ENCODE results near the gene TSC2.
"Not testable (repeated sequence)": the region's sequence is repeated elsewhere in the genome, so short reads cannot be mapped to it uniquely, and the experiment has no call there.

The TSC2 gene

DNA sequence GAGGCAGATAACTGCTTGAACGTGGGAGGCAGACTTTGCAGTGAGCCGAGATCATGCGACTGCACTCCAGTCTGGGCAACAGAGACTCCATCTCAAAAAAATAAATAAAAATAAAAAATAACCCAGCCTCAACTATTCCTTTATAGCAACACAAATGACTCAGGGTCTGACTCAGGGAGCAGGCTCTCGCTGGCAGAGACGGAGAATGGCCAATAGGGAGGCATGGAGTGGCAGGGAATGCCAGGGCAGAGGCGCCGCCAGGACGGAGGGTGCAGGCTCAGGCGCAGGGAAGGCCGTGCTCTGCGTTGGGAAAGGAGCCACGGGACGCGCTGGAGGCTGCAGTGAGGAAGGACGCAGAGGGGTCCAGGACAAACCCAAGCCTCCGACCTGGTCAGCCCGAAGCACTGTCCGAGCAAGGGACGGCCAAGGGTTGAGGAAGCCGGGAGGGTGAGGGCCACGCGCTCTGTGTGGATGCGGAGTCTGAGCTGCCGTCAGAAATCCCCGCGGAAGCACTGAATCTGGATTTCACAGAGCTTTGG is 47.6 kb downstream of the TSC2 start:
- H3K36me3 ChIP-seq, result peaks cover 54 to 90% (median 85%) of the 10 kb centered on the region in 11 experiments

DNA sequence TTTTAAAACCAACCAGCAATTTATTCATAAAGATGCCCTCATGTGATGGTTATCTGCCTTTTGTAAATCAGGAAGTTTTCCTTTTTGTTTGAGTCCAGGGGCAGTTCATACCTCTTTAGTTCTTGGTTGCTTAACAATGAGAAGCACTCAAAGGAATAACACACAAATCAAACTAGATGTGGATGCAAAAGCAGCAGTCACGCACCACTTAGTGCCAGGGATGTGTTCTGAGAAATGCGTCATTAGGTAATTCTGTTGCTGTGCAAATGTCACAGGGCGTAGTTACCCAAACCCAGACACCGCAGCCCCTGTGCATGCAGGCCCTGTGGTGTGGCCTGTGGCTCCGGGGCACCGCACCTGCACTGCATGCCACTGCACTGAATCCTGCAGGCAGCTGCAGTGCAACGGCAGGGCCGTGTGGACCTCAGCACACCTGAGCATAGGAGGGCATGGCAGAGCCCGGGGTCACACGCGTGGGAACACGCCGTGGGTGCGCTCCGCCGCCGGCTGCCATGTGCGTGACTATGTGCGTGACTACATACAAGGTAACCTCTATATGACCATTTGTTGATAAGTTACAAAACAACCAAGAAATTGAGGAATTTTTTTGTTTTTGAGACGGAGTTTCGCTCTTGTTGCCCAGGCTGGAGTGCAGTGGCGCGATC is 48.3 kb downstream of the TSC2 start:
- Histone ChIP-seq H3K4me3 (no peak overlapping the region), H3K4me2 (no peak overlapping the region), H3K27me3 (no peaks in the 10 kb centered on the region; a peak in 1 of 22 replicates), H4K20me1 (peaks cover 0 to 63% (median 12%) of the 10 kb centered on the region in 11 experiments; a peak in 9 of 22 replicates), H3K27ac (no peak overlapping the region), H3K9me3 (replicated peaks in 1 of 11) (no peaks in the 10 kb centered on the region), H3K36me3 (peaks cover 52 to 91% (median 85%) of the 10 kb centered on the region in 11 experiments), H3K4me1 (no peaks in the 10 kb centered on the region), H3K9ac (no peak overlapping the region)
- TF ChIP-seq Cebpa-rat (IDR thresholded peaks at IDR 0.05), result no peak

More for the DNA sequence above, 47.6 kb downstream of the TSC2 start:
- H3K9me3 ChIP-seq (replicated peaks in 1 of 11), result no peaks in the 10 kb centered on the region
- no peaks in the 10 kb centered on the region for H3K4me1 ChIP-seq
- TF ChIP-seq Cebpa-rat (IDR thresholded peaks at IDR 0.05), result no peak
- no peak overlapping the region for H3K4me3 ChIP-seq
- H3K9ac ChIP-seq, result no peak overlapping the region
- H3K4me2 ChIP-seq, result no peak overlapping the region
- H4K20me1 ChIP-seq, result peaks cover 0 to 68% (median 15%) of the 10 kb centered on the region in 11 experiments; a peak in 11 of 22 replicates
- no peak overlapping the region for H3K27ac ChIP-seq
- no peaks in the 10 kb centered on the region; a peak in 1 of 22 replicates for H3K27me3 ChIP-seq

DNA sequence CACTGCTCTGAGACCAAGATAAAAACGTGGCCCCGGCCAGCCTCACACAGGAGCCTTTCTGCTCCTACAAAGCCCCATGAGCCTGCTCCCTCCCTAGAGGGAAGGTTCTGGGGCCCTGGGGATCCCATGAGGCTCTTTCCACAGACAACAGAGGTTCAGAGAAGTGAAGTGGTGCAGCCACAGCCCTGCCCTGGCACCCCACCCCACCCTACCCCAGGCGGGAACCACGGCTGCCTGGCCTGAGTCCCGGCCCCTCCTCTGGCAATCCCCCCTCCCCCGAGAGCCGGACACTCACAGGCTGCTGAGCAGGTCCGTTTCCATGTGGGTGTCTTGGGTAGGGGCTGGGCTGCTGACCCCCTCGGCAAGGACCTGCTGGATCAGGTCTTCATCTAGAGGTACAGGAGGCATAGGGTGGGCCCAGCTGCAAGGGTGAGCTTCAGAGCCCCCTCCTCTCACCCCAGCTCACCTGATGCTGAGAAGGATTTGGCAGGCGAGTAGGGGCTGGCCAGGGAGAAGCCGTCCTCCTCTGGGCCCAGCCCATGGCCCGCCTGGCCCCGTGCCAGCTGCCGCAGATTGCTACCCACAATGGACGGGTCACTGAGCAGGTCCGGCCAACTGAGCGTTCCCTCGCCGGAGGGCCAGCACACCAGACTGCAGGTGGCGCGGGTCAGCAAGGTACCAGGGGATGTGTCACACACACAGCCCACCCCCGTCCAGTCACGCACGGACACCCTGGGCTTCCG is 49.2 kb downstream of the TSC2 start:
- Histone ChIP-seq H3K4me2 (no peak overlapping the region), H3K36me3 (peaks cover 44 to 90% (median 83%) of the 10 kb centered on the region in 11 experiments), H3K27me3 (no peaks in the 10 kb centered on the region; a peak in 1 of 22 replicates), H3K4me1 (no peaks in the 10 kb centered on the region), H3K9ac (no peak overlapping the region; a peak in 1 of 22 replicates), H3K9me3 (replicated peaks in 1 of 11) (no peaks in the 10 kb centered on the region), H4K20me1 (peaks cover 0 to 55% (median 8%) of the 10 kb centered on the region in 11 experiments; a peak in 9 of 22 replicates), H3K4me3 (no peak overlapping the region), H3K27ac (no peak overlapping the region; a peak in 1 of 22 replicates)
- TF ChIP-seq Cebpa-rat (IDR thresholded peaks at IDR 0.05), result no peak

DNA sequence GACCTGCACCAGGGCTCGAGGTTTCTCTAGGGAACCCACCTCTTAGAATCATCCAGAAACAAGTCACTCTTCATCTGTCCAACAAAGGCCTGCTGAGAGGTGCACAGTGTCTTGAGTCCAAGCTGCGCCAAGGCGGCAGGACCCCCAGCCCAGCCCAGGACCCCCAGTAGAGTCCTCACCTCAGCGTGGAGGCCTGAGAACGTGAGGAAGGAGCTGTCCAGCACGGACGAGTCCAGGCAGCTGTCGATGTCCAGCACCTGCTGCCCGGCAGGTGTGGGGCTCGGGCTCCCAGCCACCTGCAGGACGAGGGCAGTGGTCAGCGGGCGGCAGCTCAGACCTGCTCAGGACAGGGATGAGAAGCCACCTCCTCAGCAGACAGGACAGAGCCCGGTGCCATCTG is 49.9 kb downstream of the TSC2 start:
- not testable (repeated sequence) for H3K4me3 ChIP-seq; H3K9me3 ChIP-seq (replicated peaks in 1 of 11); H3K27me3 ChIP-seq; H3K27ac ChIP-seq; H3K4me2 ChIP-seq; H3K4me1 ChIP-seq; H3K9ac ChIP-seq
- H3K36me3 ChIP-seq, result peaks cover 41 to 88% (median 80%) of the 10 kb centered on the region in 11 experiments
- H4K20me1 ChIP-seq, result peaks cover 0 to 54% (median 6%) of the 10 kb centered on the region in 11 experiments; a peak in 9 of 22 replicates

DNA sequence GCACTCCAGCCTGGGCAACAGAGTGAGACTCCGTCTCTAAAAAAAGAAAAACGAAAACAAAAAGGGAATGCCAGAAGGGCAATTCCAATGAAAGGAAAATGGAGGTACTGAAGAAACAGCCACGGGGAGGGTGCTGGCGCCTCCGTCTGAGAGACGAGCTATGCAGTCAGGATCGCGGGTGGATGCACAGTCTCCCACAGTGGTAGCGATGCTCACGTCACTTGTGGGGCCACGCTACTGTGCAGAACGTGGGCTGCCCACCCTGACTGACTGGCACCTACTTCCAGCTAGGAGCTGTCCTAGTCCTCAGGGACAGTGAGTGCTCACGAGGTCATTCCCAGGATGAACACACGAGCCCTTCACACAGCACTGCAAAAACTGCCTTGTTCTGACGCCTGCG is 53.8 kb downstream of the TSC2 start:
- H3K4me1 ChIP-seq; H3K9me3 ChIP-seq (replicated peaks in 1 of 11); H3K9ac ChIP-seq; H3K27me3 ChIP-seq; H3K27ac ChIP-seq; H3K4me2 ChIP-seq; H3K4me3 ChIP-seq: not testable (repeated sequence)
- H4K20me1 ChIP-seq, result peaks cover 0 to 18% (median 0%) of the 10 kb centered on the region in 11 experiments; a peak in 4 of 22 replicates
- H3K36me3 ChIP-seq, result peaks cover 9 to 71% (median 53%) of the 10 kb centered on the region in 11 experiments; a peak in 21 of 22 replicates

DNA sequence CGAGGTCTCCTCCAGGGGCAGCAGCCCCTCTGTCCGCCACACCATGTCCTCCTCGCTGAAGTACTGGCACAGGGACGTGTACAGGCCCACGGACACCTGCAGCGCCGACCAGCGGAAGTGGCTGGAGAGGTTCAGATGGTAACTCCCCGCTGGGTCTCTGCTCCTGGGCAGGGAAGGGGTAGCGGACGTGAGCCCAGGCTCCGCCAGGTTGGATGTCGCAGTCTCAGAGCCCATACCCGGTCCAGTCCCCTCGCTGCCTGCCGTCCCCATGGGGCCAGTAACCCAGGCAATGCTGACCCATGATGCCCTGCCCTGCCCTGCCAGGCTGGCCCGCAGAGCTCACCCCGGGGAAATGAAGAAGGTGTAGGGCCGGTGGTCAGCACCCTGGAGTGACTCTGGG is 54.7 kb downstream of the TSC2 start:
- Histone ChIP-seq H3K4me2 (no peak overlapping the region), H3K4me1 (no peaks in the 10 kb centered on the region), H3K36me3 (peaks cover 3 to 67% (median 44%) of the 10 kb centered on the region in 11 experiments; a peak in 21 of 22 replicates), H4K20me1 (peaks cover 0 to 15% (median 0%) of the 10 kb centered on the region in 11 experiments; a peak in 4 of 22 replicates), H3K27me3 (no peaks in the 10 kb centered on the region), H3K9ac (no peak overlapping the region), H3K9me3 (replicated peaks in 1 of 11) (no peaks in the 10 kb centered on the region), H3K4me3 (no peak overlapping the region), H3K27ac (no peak overlapping the region)
- TF ChIP-seq Cebpa-rat (IDR thresholded peaks at IDR 0.05), result no peak

DNA sequence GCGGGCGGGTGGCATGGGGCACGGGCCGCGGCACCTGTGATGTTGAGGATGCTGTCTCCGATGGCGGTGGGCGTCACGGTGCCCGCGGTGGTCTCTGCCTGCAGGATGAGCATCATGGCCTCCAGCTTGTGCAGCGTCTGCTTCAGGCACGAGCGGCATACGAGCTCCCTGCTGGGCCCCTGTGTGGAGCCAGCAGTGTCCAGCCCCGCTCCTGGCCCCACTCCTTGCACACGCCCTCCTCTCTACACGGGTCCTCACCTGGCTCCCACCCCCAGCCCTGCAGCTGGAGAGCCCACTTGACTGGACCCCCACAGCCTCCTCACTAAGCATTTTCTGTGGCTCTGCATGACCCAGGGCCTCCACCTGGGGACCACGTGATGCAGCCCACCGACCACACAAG is 56.7 kb downstream of the TSC2 start:
- H3K9me3 ChIP-seq (replicated peaks in 1 of 11); H3K27me3 ChIP-seq; H3K4me2 ChIP-seq; H3K4me1 ChIP-seq; H3K27ac ChIP-seq; H3K9ac ChIP-seq; H3K4me3 ChIP-seq: not testable (repeated sequence)
- Histone ChIP-seq H4K20me1 (peaks cover 0 to 32% (median 10%) of the 10 kb centered on the region in 11 experiments; a peak in 7 of 22 replicates), H3K36me3 (peaks cover 3 to 75% (median 48%) of the 10 kb centered on the region in 11 experiments; a peak in 21 of 22 replicates)

DNA sequence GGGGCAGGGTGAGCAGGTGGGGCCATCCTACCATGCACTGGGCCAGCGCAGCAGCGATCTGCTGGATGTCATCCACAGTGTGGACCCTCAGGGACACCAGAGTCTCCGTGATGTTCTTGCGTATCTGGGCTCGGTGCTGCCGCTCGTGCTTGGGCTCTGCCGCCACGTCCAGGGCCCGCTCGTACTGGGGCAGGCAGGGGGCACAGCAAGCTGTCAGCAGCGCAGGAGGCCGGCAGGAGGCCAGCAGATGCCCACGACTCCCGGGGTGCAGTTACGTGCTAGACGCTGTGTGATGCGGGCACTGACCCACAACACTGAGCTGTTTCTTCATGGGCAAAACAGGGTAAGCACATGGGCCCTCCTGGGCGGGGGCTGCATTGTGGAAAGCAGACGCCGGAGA is 57.5 kb downstream of the TSC2 start:
- H3K9me3 ChIP-seq (replicated peaks in 1 of 11); H3K4me3 ChIP-seq; H3K4me1 ChIP-seq; H3K27me3 ChIP-seq; H3K27ac ChIP-seq; H3K4me2 ChIP-seq; H3K9ac ChIP-seq: not testable (repeated sequence)
- H4K20me1 ChIP-seq, result peaks cover 0 to 40% (median 10%) of the 10 kb centered on the region in 11 experiments; a peak in 7 of 22 replicates
- peaks cover 3 to 75% (median 47%) of the 10 kb centered on the region in 11 experiments; a peak in 20 of 22 replicates for H3K36me3 ChIP-seq

DNA sequence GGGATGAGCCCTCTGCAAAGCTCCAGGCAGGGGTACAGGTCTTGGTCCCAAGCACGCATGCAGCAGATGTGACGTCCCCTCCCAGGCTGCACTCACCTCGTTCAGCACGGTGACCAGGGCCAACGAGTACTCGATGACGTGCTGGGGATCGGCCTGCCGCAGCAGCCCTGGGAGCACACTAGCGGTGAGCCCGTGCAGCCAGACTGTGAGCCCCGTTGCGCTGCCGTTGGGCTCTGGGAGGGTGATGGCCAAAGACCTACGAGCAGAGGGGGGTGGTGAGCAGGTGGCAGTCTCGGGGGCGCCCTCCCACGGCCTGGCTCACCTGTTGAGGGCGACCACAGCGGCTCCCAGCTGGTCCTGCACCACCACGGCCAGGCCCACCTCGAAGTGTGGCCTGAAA is 58.0 kb downstream of the TSC2 start:
- H3K4me1 ChIP-seq; H3K4me3 ChIP-seq; H3K9ac ChIP-seq; H3K9me3 ChIP-seq (replicated peaks in 1 of 11); H3K27ac ChIP-seq; H3K27me3 ChIP-seq; H3K4me2 ChIP-seq: not testable (repeated sequence)
- peaks cover 0 to 45% (median 10%) of the 10 kb centered on the region in 11 experiments; a peak in 7 of 22 replicates for H4K20me1 ChIP-seq
- peaks cover 3 to 75% (median 48%) of the 10 kb centered on the region in 11 experiments; a peak in 21 of 22 replicates for H3K36me3 ChIP-seq

DNA sequence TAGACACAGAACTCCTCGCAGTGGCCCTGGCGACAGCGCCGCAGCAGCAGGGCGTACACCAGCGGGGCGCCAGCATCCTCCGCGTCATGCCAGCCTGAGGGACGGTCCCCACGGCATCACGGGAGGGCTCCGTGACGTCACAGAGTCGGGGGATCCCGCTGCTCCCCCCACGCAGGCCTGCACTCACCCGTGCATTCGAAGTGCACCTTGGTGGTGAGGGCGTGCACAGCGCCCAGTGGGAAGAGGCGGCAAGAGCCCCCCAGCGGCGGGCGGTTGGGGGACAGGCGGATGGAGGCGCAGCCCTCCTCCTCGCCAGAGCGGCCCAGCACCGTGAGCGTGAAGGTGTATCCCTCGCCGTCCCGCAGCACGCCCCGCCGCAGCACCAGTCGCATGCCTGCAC is 58.4 kb downstream of the TSC2 start:
- not testable (repeated sequence) for H3K9me3 ChIP-seq (replicated peaks in 1 of 11); H3K27me3 ChIP-seq; H3K4me1 ChIP-seq; H3K9ac ChIP-seq; H3K4me2 ChIP-seq; H3K4me3 ChIP-seq; H3K27ac ChIP-seq
- Histone ChIP-seq H3K36me3 (peaks cover 3 to 75% (median 51%) of the 10 kb centered on the region in 11 experiments; a peak in 21 of 22 replicates), H4K20me1 (peaks cover 0 to 49% (median 10%) of the 10 kb centered on the region in 11 experiments; a peak in 7 of 22 replicates)

DNA sequence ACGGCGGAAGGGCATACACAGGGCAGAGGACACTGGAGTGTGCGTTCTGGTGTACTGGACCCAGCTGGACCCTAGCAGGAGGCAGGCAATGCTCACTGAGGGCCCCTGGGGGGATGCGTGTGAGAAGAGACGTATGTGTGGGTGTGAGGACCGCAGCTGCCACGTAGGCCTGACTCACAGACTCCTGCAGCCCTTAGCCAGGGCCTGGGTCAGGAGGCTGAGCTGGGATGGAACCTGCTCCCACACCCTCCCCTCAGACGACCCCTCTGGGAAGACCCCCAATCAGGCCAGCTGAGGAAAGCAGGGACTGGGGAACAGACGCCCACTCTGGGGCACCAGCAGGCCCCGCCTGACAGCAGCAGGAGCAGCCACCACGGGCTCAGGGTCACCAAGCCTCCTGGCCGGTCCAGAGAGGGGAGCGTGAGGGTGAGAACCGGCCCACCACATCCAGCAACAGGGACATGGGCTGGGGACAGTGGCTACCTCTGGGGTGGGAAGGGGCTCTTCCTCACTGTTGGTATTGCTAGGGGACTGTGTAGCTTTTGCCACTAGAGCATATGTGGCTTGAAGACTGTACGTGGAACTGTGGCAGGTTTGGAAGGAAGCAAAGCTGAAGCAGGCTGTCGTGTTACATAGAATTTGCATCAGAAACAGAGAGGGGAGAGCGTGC is 59.5 kb downstream of the TSC2 start:
- H3K36me3 ChIP-seq, result peaks cover 3 to 76% (median 52%) of the 10 kb centered on the region in 11 experiments; a peak in 21 of 22 replicates
- not testable (repeated sequence) for H3K9me3 ChIP-seq (replicated peaks in 1 of 11); H3K27me3 ChIP-seq; H3K27ac ChIP-seq; H3K9ac ChIP-seq; H3K4me1 ChIP-seq; H3K4me3 ChIP-seq; H3K4me2 ChIP-seq
- H4K20me1 ChIP-seq, result peaks cover 0 to 58% (median 10%) of the 10 kb centered on the region in 11 experiments; a peak in 7 of 22 replicates

DNA sequence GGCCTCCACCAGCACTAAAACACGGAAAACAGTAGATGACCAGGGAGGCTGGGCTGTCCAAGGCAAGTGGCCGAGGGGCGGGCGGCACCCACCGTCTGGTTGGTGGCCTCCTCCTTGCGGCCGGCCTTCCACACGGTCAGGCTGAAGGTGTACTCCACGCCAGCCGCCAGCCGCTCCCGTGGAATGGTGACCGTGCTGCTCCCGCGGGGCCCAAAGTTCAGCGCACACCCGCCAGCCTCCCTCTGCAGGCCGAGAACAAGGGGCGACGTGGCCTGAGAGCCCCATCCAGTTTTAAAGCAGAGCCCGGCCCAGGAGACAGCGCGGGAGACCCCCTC is 60.0 kb downstream of the TSC2 start:
- Histone ChIP-seq H4K20me1 (peaks cover 0 to 53% (median 10%) of the 10 kb centered on the region in 11 experiments; a peak in 7 of 22 replicates), H3K36me3 (peaks cover 0 to 71% (median 47%) of the 10 kb centered on the region in 11 experiments; a peak in 20 of 22 replicates)
- H3K9me3 ChIP-seq (replicated peaks in 1 of 11); H3K27ac ChIP-seq; H3K9ac ChIP-seq; H3K4me3 ChIP-seq; H3K4me1 ChIP-seq; H3K4me2 ChIP-seq; H3K27me3 ChIP-seq: not testable (repeated sequence)
